HepG2 (cell line): ENCODE measurements around the gene ARHGAP35.

Source experiments
- EP300 ChIP-seq, 3 experiments: sonication (generic) in 1 of 3; formaldehyde crosslinking in 1 of 3; IDR thresholded peaks; 2 replicates each; pipeline versions ENCODE4 v1.5.1 to v1.6.1; 2011 to 2020; ENCODE audit warnings: low read depth in 2 of 3, low read length in 2 of 3, borderline replicate concordance in 1 of 3, improper control_type of control experiment in 1 of 3, mild to moderate bottlenecking in 1 of 3, missing genetic modification reagents in 1 of 3, moderate library complexity in 1 of 3
- MAFG ChIP-seq: sonication (generic); formaldehyde crosslinking; IDR thresholded peaks from 2 replicates; pipeline ENCODE4 v1.5.1; 2020; ENCODE audit warnings: mild to moderate bottlenecking, missing genetic modification reagents
- NFE2 ChIP-seq: sonication (generic); formaldehyde crosslinking; IDR thresholded peaks from 2 replicates; pipeline ENCODE4 v1.4.0; 2020; ENCODE audit warnings: missing genetic modification reagents
- RAD51 ChIP-seq: fragments of 450-650 bp; IDR thresholded peaks from 2 replicates; pipeline ENCODE4 v1.6.1; 2016; ENCODE audit warnings: borderline replicate concordance
- REL ChIP-seq: sonication (generic); formaldehyde crosslinking; conservative IDR thresholded peaks from 2 replicates; pipeline ENCODE4 v1.8.0; 2022; ENCODE audit warnings: mild to moderate bottlenecking, missing genetic modification reagents, moderate library complexity

- TF ChIP-seq MAFG (CRISPR knock-in tag) (no peak), NFE2 (CRISPR knock-in tag) (no peak), EP300 (IDR thresholded peaks at IDR 0.05; ENCODE audit: low read depth in 2 of 2, low read length in 2 of 2) (no peak), EP300 (CRISPR knock-in tag; IDR thresholded peaks at IDR 0.05; ENCODE audit: borderline replicate concordance) (no peak), REL (CRISPR knock-in tag) (no peak), RAD51 (no peak)
Measured at GRCh38 chr19:46841458-46842083, 19.2 kb upstream of the ARHGAP35 start.
